T-helper 9 cell (primary cell): Measurements from ENCODE around the gene ARL6IP4.
"Not testable (repeated sequence)": the region's sequence is repeated elsewhere in the genome, so short reads cannot be mapped to it uniquely, and the experiment has no call there.

ENCODE experiments used
- DNase-seq: peaks from one replicate; pipeline ENCODE4 v3.0.0-alpha.2; 2020
- total RNA-seq, 2 donors: gene quantifications; one replicate each; lab custom pipeline; 2026; lab: John Stamatoyannopoulos, UW

ARL6IP4 gene
- total RNA-seq: 0.48 to 1.3 reads per million in 2 donors

DNA sequence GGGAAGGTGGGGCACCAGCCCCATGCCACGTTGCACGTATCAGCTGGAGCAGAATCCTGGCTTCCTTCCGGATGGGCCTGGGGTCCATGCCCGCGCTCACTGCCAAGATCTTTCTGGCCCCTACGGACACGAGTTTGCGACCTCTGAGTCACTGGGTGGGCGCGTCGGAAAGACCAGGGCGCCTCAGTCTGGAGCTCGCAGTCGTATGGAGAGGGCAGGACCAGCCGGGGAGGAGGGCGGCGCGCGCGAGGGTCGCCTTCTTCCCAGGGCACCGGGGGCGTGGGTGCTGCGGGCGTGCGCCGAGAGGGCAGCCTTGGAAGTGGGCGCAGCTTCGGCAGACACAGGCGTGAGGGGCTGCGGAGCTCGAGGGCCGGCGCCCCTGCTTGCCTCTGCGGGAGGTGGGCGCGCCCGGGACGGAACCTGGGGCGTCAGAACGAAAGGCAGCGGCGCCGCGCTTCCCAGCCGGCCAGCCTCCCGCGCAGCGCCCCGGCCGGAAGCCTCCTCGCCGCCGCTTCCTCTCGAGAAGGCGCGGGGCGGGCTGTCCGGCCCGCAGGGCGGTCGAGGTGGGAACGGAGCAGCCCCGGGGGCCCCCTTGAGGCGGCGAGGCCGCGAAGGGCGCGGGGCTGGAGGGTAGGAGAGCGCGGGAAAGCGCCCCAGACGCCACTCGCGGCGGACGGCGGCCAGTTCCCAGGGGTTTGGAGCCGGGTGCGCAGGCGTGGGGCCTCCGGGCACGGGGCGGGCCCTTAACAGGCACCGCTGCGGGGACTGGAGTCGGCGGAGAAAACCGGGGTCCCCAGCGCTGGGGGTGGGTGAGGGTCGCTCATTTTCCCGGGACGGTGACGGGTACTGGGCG lies at the start of gene ARL6IP4:
ARL6IP4 (plus strand) TSS at position 499 of the 853 bp plus-strand sequence. CDS start 459 bp downstream, outside the sequence.
- DNase-seq: peak; percentile 47

- DNase-seq: no peak
Observed at GRCh38 chr12:122932207-122932606, 48.3 kb upstream of the ARL6IP4 start.

DNA sequence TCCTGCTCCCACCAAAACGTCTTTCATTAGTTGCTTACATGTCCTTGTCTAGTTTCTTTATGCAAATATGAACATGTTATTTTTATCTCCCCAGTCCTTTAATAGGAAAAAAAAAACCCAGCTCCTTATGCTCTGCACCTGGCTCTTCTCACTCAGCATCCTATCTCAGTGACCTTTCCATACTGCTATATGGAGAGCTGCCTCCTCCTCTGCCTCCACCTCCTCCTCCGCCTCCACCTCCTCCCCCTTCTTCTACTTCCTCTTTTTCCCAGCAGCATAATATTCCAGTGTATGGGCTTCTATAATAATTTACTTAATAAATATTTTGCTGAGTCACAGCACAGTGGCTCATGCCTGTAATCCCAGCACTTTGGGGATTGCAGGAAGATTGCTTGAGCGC lies 45.8 kb upstream of the ARL6IP4 start:
- DNase-seq: no peak

DNA sequence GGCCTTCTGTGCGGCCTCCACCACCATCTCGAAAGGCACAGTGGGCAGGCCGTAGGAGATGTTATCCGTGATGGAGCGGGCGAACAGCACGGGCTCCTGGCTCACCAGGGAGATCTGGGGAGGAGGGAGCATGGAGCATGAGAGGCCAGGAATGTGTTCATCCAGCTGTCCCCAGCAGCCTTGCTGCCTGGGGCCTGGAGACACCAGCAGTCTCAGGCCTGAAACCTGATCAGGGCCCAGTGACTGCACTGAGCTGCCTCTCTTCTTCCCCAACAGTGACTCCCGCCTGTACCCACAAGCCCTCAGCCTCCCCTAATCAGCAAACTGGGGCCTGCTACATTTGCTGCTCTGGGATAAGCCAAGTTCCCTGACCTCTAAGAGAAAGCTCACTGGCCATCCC lies 45.2 kb upstream of the ARL6IP4 start:
- DNase-seq: no peak

GRCh38 chr12:122937622-122938091 lies 42.8 kb upstream of the ARL6IP4 start:
- no peak for DNase-seq

DNA sequence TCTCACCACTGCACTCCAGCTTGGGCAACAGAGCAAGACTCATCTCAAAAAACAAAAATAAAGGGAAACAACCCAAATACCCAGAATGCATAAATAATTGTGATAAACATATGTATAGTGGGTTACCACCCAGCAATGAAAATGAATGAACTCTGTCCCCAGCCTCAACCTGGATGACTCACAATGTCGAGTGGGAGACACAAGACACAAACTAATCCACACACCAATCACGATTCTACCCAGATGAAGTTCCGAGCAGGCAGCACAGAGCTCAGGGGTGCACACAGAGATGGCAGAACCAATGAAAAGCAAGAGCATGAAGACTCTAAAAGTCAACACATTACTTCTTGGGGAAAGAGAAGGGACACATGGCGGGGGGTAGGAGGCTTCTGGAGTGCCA lies 41.4 kb upstream of the ARL6IP4 start:
- no peak for DNase-seq

- DNase-seq: not testable (repeated sequence)
Observed at GRCh38 chr12:122941351-122941750, 39.1 kb upstream of the ARL6IP4 start.

DNA sequence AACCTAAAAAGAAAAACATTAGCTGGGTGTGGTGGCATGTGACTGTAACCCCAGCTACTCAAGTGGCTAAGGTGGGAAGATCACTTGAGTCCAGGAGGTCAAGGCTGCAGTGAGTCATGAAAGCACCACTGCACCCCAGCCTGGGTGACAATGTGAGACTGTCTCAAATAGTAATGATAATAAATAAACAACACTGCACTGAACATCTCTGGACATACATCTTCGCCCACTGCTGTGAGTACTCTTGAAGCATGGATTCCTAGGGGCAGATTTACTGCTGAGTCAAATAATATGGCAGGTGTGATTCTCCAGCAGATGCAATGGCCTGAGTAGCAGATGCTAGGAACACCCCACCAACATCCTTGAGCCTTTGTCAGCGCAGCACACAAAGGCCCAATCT lies 37.8 kb upstream of the ARL6IP4 start:
- DNase-seq: no peak

DNA sequence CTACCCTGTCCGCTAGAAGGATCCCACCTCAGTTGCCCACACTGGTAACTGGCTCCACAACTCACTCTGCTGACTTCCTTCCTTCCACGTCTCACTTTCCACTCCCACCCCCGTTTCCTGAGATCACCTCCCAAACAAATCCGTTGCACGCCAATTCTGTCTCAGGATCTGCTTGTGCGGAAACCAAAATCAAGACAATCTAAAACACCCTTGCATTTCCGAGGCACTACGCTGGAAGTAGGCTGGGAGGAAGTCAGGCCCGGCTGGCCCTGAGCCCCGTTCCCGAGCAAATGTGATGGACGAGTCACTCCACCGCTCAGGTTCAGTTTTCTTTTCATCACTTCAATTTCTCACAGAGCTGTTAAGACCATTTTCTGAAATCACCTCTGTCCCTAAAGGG lies 37.3 kb upstream of the ARL6IP4 start:
- DNase-seq: no peak

DNA sequence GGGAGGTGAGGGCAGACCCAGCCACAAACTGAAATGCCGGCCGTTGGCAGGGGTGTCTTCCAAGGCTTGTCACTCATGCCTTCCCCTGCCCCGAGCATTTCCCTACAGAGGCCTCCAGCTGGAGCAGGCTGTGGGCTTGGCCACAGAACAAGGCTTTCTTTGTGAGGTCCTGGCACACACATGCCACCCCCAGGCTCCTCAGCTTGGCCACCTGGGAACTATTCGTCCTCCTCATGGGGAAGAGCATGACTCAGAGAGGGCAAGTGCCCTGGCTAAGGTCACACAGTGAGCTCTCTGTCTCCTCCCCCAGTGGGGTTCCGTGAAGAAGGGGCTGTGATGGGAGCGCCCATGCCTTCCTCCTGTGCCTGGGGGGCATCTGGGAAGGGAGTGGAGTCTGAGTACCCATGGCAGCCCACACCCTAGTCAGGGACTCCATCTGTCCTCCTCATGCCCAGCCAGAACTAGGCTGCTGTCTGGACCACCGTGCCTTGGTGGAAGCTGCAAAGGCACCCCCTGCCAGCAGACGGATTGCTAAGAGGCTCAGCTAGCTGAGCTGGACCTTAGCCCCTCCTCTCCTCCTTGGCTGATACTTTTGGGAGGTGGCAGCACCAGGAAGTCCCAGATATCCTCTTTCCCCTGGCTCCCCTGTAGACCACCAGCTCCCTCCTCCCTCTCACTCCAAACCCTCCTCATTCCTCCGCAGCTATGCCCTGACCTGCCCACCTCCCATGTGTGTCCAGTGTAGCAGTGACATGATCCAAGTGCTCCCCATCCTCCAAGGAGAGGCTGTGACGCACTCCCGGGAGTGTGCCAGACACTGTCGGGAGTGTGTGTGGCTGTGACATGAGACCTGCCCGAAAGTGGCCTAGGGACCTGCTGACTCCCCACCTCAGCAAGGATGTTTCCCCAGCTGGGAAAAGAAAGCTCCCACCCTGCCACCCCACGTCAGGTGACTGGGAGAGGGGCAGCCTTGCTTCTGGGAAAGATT lies 35.6 kb upstream of the ARL6IP4 start:
- no peak for DNase-seq

GRCh38 chr12:122946690-122947341 lies 33.7 kb upstream of the ARL6IP4 start:
- peak; percentile 38 for DNase-seq

- no peak for DNase-seq
Observed at GRCh38 chr12:122947352-122947792, 33.1 kb upstream of the ARL6IP4 start.

DNA sequence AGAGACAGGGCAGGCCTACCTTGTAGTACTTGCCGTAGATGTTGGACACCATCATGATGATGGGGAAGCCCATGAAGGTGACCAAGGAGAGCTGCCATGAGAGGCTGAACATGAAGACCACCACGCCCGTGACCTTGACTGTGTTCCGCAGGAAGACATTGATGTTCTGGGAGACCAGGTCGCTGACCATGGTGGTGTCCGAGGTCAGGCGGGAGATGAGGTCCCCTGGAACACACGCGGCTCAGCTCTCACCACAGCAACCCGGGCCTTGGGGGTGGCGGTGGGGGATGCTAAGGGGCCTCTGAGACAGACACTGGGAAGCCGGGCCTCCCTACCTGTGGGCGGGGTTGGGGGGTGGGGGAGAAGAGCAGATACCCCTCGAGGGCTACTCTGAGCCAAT lies 31.9 kb upstream of the ARL6IP4 start:
- DNase-seq: no peak

- no peak for DNase-seq
Observed at GRCh38 chr12:122949405-122949804, 31.1 kb upstream of the ARL6IP4 start.

- DNase-seq: no peak
Observed at GRCh38 chr12:122949816-122950675, 30.4 kb upstream of the ARL6IP4 start.

DNA sequence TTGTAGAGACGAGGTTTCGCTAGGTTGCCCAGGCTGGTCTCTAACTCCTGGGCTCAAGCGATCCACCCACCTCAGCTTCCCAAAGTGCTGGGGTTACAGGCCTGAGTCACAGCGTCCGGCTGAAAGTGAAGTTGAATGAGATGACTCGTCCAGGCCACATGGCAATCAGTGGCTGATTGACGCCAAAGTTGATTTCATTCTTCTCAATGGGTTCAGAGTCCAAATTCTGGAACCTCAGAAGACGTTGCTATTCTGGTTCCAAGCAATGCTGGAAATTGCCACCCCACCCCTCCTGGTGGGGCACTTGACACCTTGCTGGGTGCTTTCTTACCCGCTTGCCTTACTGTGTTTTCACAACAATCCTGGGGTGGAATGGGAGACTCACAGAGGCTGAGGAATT lies 29.1 kb upstream of the ARL6IP4 start:
- no peak for DNase-seq

DNA sequence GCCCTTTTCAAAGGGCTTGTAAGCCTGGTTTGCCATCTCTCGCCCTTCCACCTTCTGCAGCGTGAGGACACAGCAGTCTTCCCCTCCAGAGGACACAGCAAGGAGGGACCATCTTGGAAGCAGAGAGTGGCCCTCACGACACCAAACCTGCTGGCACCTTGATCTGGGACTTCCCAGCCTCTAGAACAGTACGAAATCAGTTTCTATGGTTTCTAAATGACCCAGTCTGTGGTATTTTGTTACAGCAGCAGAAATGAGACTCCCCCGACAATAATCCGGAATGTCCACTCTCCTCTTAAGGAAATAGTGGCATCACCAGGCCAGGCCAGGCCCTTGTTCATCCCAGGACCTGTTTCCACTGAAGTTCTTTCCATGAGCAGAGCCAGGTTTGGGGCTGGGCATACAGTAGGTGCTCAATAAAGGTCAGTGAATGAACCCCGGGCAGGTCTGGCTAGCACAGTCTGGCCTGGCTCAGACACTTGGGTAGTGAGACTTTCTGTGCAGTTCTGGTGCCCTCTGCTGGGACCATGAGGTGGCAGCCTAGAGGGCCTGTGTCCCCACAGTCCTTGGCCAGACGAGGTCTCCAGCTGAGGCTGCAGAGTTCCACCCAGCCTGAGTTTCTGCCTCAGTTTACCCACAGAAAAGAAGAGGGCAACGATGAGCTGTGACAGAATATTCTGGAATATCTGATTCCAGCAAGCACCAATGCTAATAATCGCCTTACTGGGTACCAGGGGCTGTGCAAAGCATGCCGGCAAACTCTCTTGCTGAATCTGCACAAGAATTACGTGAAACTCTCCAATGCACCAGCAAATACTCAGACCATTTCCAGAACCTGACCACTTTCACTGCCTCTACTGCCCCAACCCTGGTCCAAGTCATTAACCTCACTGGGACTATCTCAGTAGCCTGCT lies 28.2 kb upstream of the ARL6IP4 start:
- peak; percentile 63 for DNase-seq

GRCh38 chr12:122955156-122955555 lies 25.3 kb upstream of the ARL6IP4 start:
- DNase-seq: no peak

- no peak for DNase-seq
Observed at GRCh38 chr12:122956035-122956434, 24.4 kb upstream of the ARL6IP4 start.

- DNase-seq: no peak
Observed at GRCh38 chr12:122958198-122958888, 22.1 kb upstream of the ARL6IP4 start.
